PC-3 (cell line): Measurements from ENCODE around the gene APOL4. TPM values are rescaled to one million over a fixed set of nuclear protein-coding genes. Genes with fewer than 3 reads are reported as not detected.

Experiments used
- ATAC-seq: fragments of 200-7000 bp; cut with Tn5 transposase; 2 replicates; pipeline ENCODE4 v1.9.1; 2020; ENCODE audit warnings: mild to moderate bottlenecking, moderate library complexity
- BruUV-seq: library from RNA; stranded (reverse); fragments of 400-500 nt; replicated peaks from 2 replicates; lab custom pipeline; 2021; lab: Mats Ljungman, UMichigan
- CTCF ChIA-PET: fragments of 300-600 bp; sonication (Branson Sonifier 250); formaldehyde crosslinking; loops from one replicate; lab custom pipeline; 2022; ENCODE audit warnings: antibody characterized with exemption; lab: Charles Lee
- POLR2A ChIA-PET: fragments of 300-600 bp; sonication (Branson Sonifier 250); formaldehyde crosslinking; loops from one replicate; lab custom pipeline; 2022; ENCODE audit warnings: antibody characterized with exemption; ENCODE audit not compliant: unreplicated experiment; lab: Charles Lee
- DNase-seq: peaks from one replicate; pipeline ENCODE4 v3.0.0-alpha.2; 2015
- H2AFZ ChIP-seq: fragments of 300-600 bp; sonication (generic); 2 replicates; pipeline ENCODE4 v1.6.0; 2016; ENCODE audit warnings: antibody characterized with exemption, low read length
- H3F3A ChIP-seq: fragments of 300-600 bp; sonication (generic); one replicate; pipeline ENCODE4 v1.6.0; 2017; ENCODE audit warnings: antibody characterized with exemption, low read length, control low read depth, mild to moderate bottlenecking; ENCODE audit not compliant: unreplicated experiment
- H3K27ac ChIP-seq: fragments of 300-600 bp; sonication (generic); 2 replicates; pipeline ENCODE4 v1.5.1; 2016; ENCODE audit warnings: mild to moderate bottlenecking, low read length
- H3K27me3 ChIP-seq: fragments of 300-600 bp; sonication (generic); 2 replicates; pipeline ENCODE4 v1.6.1; 2016; ENCODE audit warnings: low read length, mixed read lengths
- H3K36me3 ChIP-seq: fragments of 300-600 bp; sonication (generic); 2 replicates; pipeline ENCODE4 v1.6.1; 2016; ENCODE audit warnings: low read depth, mixed run types, low read length, mixed read lengths
- H3K4me1 ChIP-seq: fragments of 300-600 bp; sonication (generic); 2 replicates; pipeline ENCODE4 v1.5.1; 2016; ENCODE audit warnings: low read length; ENCODE audit not compliant: insufficient read depth
- H3K4me2 ChIP-seq: fragments of 300-600 bp; sonication (generic); 2 replicates; pipeline ENCODE4 v1.6.0; 2016; ENCODE audit warnings: low read length
- H3K4me3 ChIP-seq: fragments of 300-600 bp; sonication (generic); 2 replicates; pipeline ENCODE4 v1.5.1; 2016; ENCODE audit warnings: mild to moderate bottlenecking, low read length, mixed read lengths
- H3K79me2 ChIP-seq: fragments of 300-600 bp; sonication (generic); 2 replicates; pipeline ENCODE4 v1.6.1; 2017; ENCODE audit warnings: low read length, mixed read lengths
- H3K9ac ChIP-seq: fragments of 300-600 bp; sonication (generic); 2 replicates; pipeline ENCODE4 v1.6.0; 2016; ENCODE audit warnings: mild to moderate bottlenecking, low read length
- H3K9me2 ChIP-seq: fragments of 300-600 bp; sonication (generic); replicated peaks from 2 replicates; pipeline ENCODE4 v1.6.1; 2016; ENCODE audit warnings: mixed run types, low read length, mixed read lengths
- H3K9me3 ChIP-seq: fragments of 300-600 bp; sonication (generic); 2 replicates; pipeline ENCODE4 v1.6.1; 2016; ENCODE audit warnings: low read length, mixed read lengths
- H4K20me1 ChIP-seq: fragments of 300-600 bp; sonication (generic); 2 replicates; pipeline ENCODE4 v1.6.1; 2016; ENCODE audit warnings: low read length, mixed read lengths
- CTCF ChIP-seq: fragments of 300-600 bp; sonication (generic); conservative IDR thresholded peaks from 2 replicates; pipeline ENCODE4 v1.5.1; 2017; ENCODE audit warnings: antibody characterized with exemption, low read depth, mild to moderate bottlenecking, low read length
- EZH2 ChIP-seq: fragments of 300-600 bp; sonication (generic); IDR thresholded peaks from one replicate; pipeline ENCODE4 v1.6.1; 2017; ENCODE audit warnings: antibody characterized with exemption, mild to moderate bottlenecking, low read length; ENCODE audit not compliant: unreplicated experiment
- EZH2phosphoT487 ChIP-seq: fragments of 300-600 bp; sonication (generic); IDR thresholded peaks from 2 replicates; pipeline ENCODE4 v1.6.1; 2018; ENCODE audit warnings: mild to moderate bottlenecking, antibody characterized with exemption, low read length, borderline replicate concordance
- intact Hi-C: fragments of 100-400 bp; cut with micrococcal nuclease; formaldehyde crosslinking; loops from 2 replicates; pipeline ENCODE4 v1.9.0; 2023
- total RNA-seq: library from RNA; depleted of rRNA; stranded (reverse); fragments of >200 nt; gene quantifications from 2 replicates; pipeline ENCODE4 v1.2.3, GENCODE V29; 2014

The APOL4 gene
- total RNA-seq, 1 experiment from 2014 or later: 0.04 TPM

- H3K9me3 ChIP-seq: no peaks in the 10 kb centered on the region
- ChIA-PET CTCF (no interaction called here), POLR2A (no interaction called here)
Measured at GRCh38 chr22:36166086-36166485, 35.5 kb downstream of the APOL4 start.

GRCh38 chr22:36165141-36165540 is 36.5 kb downstream of the APOL4 start:
- Histone ChIP-seq H3K79me2 (no peaks in the 10 kb centered on the region), H3K9ac (no peak overlapping the region), H2AFZ (no peak overlapping the region), H3F3A (no peaks in the 10 kb centered on the region), H3K27me3 (no peaks in the 10 kb centered on the region), H3K27ac (no peak overlapping the region), H3K4me1 (no peaks in the 10 kb centered on the region), H3K4me3 (no peak overlapping the region), H3K9me2 (no peaks in the 10 kb centered on the region), H3K4me2 (no peak overlapping the region), H3K9me3 (no peaks in the 10 kb centered on the region), H4K20me1 (no peaks in the 10 kb centered on the region), H3K36me3 (no peaks in the 10 kb centered on the region)
- POLR2A ChIA-PET: no interaction called here
- CTCF ChIA-PET: no interaction called here
- no TSS peak for BruUV-seq
- no peak for DNase-seq
- intact Hi-C loops: no loop called here
- no peak for ATAC-seq
- TF ChIP-seq CTCF: no peak
- TF ChIP-seq EZH2phosphoT487: no peak
- TF ChIP-seq EZH2: no peak

More at GRCh38 chr22:36166086-36166485, 35.5 kb downstream of the APOL4 start:
- Histone ChIP-seq H3K4me3 (no peak overlapping the region), H3K36me3 (no peaks in the 10 kb centered on the region), H3K79me2 (no peaks in the 10 kb centered on the region), H3K27ac (no peak overlapping the region), H3K4me2 (no peak overlapping the region), H4K20me1 (no peaks in the 10 kb centered on the region), H3K27me3 (no peaks in the 10 kb centered on the region), H3K9ac (no peak overlapping the region), H3F3A (no peaks in the 10 kb centered on the region), H3K9me2 (no peaks in the 10 kb centered on the region), H2AFZ (no peak overlapping the region), H3K4me1 (no peaks in the 10 kb centered on the region)
- DNase-seq: no peak
- TF ChIP-seq EZH2phosphoT487 (no peak), EZH2 (no peak)
- no peak for ATAC-seq
- intact Hi-C loops: no loop called here
- no TSS peak for BruUV-seq

GRCh38 chr22:36164621-36165020 is 37.0 kb downstream of the APOL4 start:
- H3K36me3 ChIP-seq: no peaks in the 10 kb centered on the region
- TF ChIP-seq CTCF (no peak), EZH2phosphoT487 (no peak), EZH2 (no peak)
- H3K4me2 ChIP-seq: no peak overlapping the region
- H3F3A ChIP-seq: no peaks in the 10 kb centered on the region
- ATAC-seq: no peak
- intact Hi-C loops: no loop called here
- no peaks in the 10 kb centered on the region for H3K9me2 ChIP-seq
- H3K79me2 ChIP-seq: no peaks in the 10 kb centered on the region
- H4K20me1 ChIP-seq: no peaks in the 10 kb centered on the region
- H3K9me3 ChIP-seq: no peaks in the 10 kb centered on the region
- no peak for DNase-seq
- H3K9ac ChIP-seq: no peak overlapping the region
- BruUV-seq: no TSS peak
- no peak overlapping the region for H3K4me3 ChIP-seq
- no peaks in the 10 kb centered on the region for H3K4me1 ChIP-seq
- POLR2A ChIA-PET: no interaction called here
- no peaks in the 10 kb centered on the region for H3K27me3 ChIP-seq
- CTCF ChIA-PET: no interaction called here
- H3K27ac ChIP-seq: no peak overlapping the region
- H2AFZ ChIP-seq: no peak overlapping the region
